Fibroblast of the conjunctiva (primary cell): ENCODE data around the gene ATP11C.

Experiments
- DNase-seq: peaks from one replicate; pipeline ENCODE4 v3.0.0-alpha.2; 2010; ENCODE audit warnings: low read depth

Gene ATP11C

GRCh38 chrX:139802048-139802447 lies 130.8 kb downstream of the ATP11C start:
- DNase-seq = no peak

DNA sequence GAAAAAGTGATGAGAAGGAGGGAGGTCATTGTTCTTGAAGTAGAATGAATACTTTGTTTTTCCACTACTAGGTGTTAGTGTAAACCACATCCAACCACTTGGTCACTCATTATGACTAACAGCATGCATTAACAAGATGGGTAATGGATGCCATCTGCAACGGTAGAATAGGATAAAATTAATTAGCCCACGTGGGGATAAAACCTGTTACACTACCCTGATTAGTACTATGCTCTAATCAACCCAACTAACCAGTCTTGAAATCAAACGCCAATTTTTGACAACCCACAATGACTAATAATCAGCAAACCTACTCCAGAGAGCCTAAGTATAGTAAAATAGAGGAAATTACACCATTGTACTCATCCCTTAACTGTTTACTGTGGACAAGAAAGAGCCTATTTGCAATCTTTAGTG lies 131.4 kb downstream of the ATP11C start:
- DNase-seq = no peak

- no peak for DNase-seq
Observed at GRCh38 chrX:139798701-139799100, 134.2 kb downstream of the ATP11C start.

DNA sequence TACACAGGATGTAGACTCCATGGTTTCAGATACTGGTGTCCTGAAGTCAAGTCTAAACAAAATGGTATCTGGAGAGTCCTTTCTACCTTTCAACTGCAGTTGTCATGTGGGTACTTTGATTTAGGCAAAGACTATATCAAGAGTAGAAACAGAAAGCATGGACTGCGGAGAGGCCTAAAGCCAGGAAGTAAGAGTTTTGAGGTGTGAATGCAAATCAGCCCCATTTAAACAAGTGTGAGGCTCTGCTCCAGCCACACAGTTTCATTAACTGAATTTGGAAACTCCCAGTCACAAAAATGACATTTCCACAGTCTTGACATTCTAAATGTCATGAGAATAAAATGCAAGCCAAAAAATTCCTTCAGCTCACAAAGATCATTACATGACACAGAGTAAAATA lies 137.7 kb downstream of the ATP11C start:
- DNase-seq = no peak

- no peak for DNase-seq
Observed at GRCh38 chrX:139787601-139788000, 145.3 kb downstream of the ATP11C start.

GRCh38 chrX:139784807-139785206 lies 148.0 kb downstream of the ATP11C start:
- DNase-seq = no peak

DNA sequence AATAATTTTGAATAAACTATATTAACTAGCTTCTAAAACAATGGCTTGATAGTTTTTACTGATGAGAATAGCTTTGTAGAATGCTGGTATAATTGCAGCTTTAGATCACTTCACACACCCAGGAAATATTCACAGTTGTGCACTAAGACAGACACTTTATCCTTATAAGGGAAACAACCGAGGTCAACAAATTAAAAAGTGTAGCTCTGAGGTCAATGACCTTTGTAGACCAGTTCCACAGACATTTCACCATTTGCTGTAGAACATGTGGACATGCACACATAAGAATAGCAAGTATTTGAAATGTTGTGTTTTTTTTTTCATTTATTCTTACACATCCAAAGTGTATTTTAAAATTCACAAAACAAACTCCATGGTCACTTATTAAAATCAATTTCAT lies 148.9 kb downstream of the ATP11C start:
- no peak for DNase-seq

- no peak for DNase-seq
Observed at GRCh38 chrX:139783030-139783429, 149.8 kb downstream of the ATP11C start.

DNA sequence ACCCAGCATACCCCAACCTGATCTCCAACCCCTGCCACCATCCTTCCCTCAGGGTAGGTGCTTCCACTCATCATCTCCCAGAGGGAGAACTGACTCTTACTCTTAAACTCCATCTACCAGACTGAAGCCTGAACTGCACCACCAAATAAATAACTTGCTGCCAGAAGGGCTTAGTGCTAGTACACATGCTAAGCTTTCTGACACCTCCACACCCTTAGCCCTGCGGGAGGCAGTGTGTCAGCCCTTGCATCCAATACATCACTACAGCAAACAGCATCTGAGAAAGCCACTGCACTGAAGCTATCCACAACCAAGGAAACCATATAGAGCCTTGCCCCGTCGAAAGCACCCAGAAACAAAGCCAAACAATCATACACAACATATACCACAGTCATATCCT lies 156.3 kb downstream of the ATP11C start:
- no peak for DNase-seq

- DNase-seq = no peak
Observed at GRCh38 chrX:139770366-139770765, 162.5 kb downstream of the ATP11C start.

- DNase-seq = no peak
Observed at GRCh38 chrX:139766545-139766983, 166.3 kb downstream of the ATP11C start.

- DNase-seq = peak; percentile 34
Observed at GRCh38 chrX:139762400-139763183, 170.3 kb downstream of the ATP11C start.

DNA sequence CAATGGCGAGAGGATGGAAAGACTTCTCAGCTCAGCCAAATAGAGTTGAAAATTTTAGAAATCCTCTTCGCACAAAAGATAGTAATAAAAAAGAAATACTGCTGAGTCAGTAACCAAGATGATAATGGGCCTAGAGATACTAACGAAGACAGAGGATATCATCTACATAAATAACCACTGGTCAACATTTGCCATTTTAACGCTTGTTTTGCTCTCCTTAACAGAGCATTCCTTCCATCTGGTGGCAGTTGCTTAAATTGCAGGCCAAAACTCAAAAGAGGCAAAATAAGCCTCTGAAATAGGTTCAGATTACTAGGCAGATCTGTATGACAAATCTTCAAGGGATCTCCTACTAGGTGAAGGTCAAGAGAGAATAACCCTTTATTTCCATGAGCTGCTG lies 173.2 kb downstream of the ATP11C start:
- no peak for DNase-seq

DNA sequence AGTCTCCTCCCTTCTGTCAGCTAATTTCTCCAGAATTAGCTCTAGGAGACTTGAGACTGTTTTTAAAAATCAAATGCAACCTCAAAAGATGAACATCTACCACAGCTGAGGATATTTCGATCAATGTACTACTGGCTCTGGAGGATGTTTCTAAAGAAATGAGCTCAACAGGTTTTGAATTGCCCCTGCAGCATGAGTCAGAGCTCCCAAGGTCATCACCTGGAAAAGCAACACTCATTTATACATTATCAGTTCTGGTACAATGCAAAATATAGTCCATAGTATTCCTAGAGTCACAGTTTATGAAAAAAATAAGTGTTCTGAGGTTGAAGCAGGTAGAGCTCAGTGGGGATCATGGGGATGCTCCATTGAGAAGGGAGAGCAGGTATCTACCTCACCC lies 174.0 kb downstream of the ATP11C start:
- no peak for DNase-seq

GRCh38 chrX:139758250-139758649 lies 174.6 kb downstream of the ATP11C start:
- no peak for DNase-seq

DNA sequence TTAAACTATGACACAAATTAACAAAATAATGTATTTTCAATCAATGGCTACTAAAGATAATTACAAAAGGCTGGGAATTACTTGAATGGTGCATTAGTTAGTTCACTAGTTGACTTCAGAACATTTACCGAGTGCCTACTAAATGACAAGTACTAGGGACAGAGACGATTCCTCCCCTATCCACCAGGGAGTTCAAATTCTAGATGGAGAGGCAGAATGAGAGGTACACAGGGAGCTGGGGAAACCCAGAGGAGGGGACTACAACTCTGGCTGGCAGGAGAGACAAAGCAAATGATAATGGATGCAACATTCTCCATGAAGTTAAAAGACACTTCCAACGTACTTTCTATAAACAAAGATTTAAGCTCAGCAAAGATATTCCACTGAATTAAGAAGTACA lies 181.8 kb downstream of the ATP11C start:
- no peak for DNase-seq

DNA sequence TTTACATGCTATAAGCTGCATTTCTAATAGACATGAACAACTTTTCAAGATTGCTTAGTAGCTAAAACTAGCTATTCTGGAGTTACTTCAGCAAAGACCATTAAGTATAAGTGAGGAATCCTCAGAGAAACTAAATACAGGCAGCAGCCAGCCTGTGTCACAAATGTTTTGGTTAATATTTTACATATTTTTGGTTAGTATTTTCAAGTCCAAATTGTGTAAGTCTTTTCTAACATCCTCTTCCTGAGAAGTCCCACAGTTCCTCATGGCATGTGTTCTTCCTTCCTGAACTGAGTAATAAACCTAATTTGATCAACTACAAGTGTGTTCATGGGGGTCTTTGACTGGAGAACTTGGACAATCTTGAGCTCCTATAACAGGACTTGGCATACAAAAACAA lies 182.5 kb downstream of the ATP11C start:
- no peak for DNase-seq

DNA sequence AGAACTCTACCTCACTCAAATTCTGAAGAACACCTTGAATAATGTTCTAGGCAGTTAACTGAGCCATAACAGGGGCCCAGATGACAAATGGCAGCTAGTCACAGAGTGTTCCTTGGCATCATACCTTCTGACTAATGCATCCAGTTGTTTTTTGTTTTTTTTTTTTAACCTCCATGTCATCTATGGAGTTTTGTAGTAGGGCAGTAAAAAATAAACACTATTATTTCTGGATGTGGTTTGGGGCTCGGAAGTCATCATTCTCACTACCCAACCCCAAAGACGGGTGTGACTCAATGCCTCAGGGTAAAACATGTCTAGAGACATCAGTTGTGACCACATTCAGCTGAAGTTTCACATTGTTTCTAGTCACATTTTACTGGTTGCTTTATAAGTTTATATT lies 193.7 kb downstream of the ATP11C start:
- DNase-seq = no peak

- no peak for DNase-seq
Observed at GRCh38 chrX:139738581-139738980, 194.3 kb downstream of the ATP11C start.

- DNase-seq = no peak
Observed at GRCh38 chrX:139736151-139736550, 196.7 kb downstream of the ATP11C start.

DNA sequence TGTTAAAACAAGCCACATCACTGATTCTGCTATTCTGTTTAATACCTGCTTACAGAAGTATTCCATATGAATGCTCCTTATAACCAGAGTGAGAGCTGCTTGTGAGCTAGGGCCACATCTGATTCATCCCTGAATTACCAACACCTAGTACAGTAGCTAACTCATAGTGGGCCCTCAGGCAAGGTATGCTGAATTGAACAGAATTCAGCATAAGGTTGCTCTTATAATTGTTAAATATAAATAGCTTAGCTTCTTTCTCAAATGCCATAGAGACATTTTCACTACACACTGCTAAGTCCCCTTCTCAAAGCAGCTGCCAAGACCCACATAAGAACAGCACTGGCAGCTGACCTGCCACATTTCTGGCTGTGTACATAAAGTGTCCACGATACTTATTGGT lies 197.9 kb downstream of the ATP11C start:
- no peak for DNase-seq

DNA sequence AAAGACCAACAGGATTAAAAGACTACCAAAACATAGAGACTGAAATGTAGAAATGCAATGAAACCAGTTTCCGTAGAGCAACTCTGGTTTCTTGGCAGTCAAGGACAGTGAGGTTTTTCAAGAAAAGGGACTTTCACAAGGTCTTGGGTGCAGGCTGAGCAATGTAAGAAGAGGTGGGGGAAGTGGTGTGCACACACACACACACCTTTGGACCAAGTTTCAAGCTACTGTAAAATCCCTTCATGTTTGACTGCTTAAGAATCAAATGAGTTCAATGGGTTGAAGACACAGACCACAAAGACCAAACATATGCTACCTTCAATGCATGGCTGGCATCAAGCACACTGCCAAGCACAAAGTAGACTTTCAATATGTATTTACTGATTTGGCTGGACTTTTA lies 207.1 kb downstream of the ATP11C start:
- DNase-seq = no peak

DNA sequence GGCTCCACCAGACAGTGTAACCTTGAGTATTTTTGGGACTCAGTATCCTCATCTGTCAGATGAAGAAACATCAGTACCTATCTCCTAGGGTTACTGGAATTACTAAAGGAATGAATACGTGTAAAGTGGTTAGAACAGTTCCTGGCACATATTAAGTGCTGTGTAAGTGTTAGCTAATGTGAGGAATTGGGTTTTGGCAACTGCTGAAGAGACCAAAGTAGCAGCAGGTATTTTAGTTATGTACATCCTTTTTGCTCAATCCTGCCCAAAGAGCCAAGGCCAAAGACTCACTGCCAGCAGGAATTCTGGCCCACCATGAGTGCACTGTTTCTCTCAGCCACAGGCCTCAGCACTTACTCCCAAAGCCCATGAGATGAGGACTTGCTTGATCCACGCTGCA lies 208.2 kb downstream of the ATP11C start:
- DNase-seq = no peak

- DNase-seq = no peak
Observed at GRCh38 chrX:139720979-139721378, 211.9 kb downstream of the ATP11C start.
